ENCODE data around the gene MTOR. TPM values are rescaled to one million over a fixed set of nuclear protein-coding genes. Genes with fewer than 3 reads are reported as not detected.
"Not testable (repeated sequence)": the region's sequence is repeated elsewhere in the genome, so short reads cannot be mapped to it uniquely, and the experiment has no call there.

Gene MTOR
- total and polyA plus RNA-seq, 10 donors, result 12.5 to 50.9 (median 35.5) TPM

DNA sequence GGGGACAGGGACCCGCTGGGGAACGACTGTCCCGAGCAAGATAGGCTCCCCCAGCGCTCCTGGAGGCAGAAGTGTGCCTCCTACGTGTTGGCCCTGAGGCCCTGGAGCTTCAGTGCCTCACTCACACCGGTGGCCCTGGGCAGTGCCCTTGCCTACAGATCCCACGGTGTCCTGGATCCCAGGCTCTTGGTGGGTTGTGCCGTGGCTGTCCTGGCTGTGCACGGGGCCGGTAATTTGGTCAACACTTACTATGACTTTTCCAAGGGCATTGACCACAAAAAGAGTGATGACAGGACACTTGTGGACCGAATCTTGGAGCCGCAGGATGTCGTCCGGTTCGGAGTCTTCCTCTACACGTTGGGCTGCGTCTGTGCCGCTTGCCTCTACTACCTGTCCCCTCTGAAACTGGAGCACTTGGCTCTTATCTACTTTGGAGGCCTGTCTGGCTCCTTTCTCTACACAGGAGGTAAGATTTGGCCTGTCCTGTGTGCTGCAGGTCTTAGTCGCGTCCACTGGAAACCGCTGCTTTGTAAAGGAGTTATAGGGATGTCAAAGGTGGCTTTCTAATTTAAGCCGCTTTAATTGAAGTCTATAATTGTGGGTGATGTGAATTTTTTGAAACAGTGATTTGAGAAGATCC lies 11.4 kb upstream of the MTOR start:
- peak overlapping the region; percentile 69 to 98 (median 92) for H3K27ac ChIP-seq
- H3K36me3 ChIP-seq, result peaks cover under 1 to 32% (median 6%) of the 10 kb centered on the region in 6 donors
- DNase-seq, result no peak
- H3K9me3 ChIP-seq, result no peaks in the 10 kb centered on the region
- WGBS, 5 donors, result 4 to 7% (median 5%) methylated on average over 16 to 22 of the region's 22 CpGs
- H3K27me3 ChIP-seq (replicated peaks in 1 of 7), result no peaks in the 10 kb centered on the region
- intact Hi-C loops (cut with DNase I; ENCODE audit: low total_unique reads), result no loop called here
- peaks cover 24 to 50% (median 42%) of the 10 kb centered on the region in 6 donors for H3K4me1 ChIP-seq
- TF ChIP-seq, protein P1, sequence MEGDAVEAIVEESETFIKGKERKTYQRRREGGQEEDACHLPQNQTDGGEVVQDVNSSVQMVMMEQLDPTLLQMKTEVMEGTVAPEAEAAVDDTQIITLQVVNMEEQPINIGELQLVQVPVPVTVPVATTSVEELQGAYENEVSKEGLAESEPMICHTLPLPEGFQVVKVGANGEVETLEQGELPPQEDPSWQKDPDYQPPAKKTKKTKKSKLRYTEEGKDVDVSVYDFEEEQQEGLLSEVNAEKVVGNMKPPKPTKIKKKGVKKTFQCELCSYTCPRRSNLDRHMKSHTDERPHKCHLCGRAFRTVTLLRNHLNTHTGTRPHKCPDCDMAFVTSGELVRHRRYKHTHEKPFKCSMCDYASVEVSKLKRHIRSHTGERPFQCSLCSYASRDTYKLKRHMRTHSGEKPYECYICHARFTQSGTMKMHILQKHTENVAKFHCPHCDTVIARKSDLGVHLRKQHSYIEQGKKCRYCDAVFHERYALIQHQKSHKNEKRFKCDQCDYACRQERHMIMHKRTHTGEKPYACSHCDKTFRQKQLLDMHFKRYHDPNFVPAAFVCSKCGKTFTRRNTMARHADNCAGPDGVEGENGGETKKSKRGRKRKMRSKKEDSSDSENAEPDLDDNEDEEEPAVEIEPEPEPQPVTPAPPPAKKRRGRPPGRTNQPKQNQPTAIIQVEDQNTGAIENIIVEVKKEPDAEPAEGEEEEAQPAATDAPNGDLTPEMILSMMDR (IDR thresholded peaks at IDR 0.05 in 8 of 11, conservative IDR thresholded peaks at IDR 0.05 in 3 of 11), result no peak
- TF ChIP-seq POLR2AphosphoS5 (IDR thresholded peaks at IDR 0.05), result no peak
- TF ChIP-seq POLR2A (IDR thresholded peaks at IDR 0.05), result no peak
- peak overlapping the region; percentile 44 to 89 (median 74) for H3K4me3 ChIP-seq

DNA sequence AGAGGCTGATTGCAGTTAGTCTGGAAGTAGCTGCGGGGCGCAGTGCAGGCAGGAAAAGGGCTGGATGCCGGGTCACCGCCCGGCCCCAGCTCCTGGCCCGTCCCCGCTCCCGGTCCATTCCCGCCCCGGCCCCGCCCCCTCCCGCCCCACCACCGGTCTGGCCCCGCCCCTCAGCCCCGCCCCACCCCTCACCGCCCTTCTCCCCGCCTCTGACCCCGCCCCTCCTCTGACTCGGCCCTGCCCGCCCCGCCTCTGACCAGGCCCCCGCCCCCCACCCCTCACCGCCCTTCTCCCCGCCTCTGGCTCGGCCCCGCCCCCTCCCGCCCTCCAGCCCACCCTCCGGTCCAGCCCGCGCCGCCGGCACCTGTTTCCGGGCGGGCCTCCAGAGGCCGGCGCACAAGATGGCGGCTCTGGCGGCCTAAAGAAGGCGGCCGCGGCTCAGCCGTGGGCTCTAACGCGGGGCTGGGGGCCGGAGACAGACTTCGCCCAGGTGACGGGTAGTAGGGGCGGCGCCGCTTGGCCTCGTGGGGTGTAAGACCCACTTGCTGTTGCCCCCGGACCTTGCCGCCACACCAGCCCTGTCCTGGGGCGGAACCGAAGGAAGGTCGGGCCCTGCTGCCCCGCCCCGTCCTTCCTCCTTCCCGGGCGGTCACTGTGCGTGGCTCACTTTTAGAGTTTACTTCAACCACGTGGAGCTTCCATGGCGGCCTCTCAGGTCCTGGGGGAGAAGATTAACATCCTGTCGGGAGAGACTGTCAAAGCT lies 10.7 kb upstream of the MTOR start, which contains the start of gene UBIAD1:
UBIAD1 (plus strand) TSS at position 367 of the 763 bp plus-strand sequence; CDS start at position 701, 334 bp downstream.
- Histone ChIP-seq H3K4me3 (peak within 1 kb of the TSS; percentile 44 to 89 (median 74)), H3K27me3 (replicated peaks in 1 of 7) (no peaks in the 10 kb centered on the region), H3K4me1 (peaks cover 24 to 50% (median 42%) of the 10 kb centered on the region in 6 donors), H3K27ac (peak within 1 kb of the TSS; percentile 69 to 98 (median 92)), H3K36me3 (peaks cover 0 to 25% (median 1%) of the 10 kb centered on the region in 6 donors), H3K9me3 (no peaks in the 10 kb centered on the region)
- TF ChIP-seq, protein P1 (IDR thresholded peaks at IDR 0.05 in 8 of 11, conservative IDR thresholded peaks at IDR 0.05 in 3 of 11), result no peak
- TF ChIP-seq POLR2A (IDR thresholded peaks at IDR 0.05) (peak in 1 of 3 donors; percentile 34), POLR2AphosphoS5 (IDR thresholded peaks at IDR 0.05) (peak; percentile 82 to 92 (median 85))
- intact Hi-C loops (cut with DNase I; ENCODE audit: low total_unique reads), result no loop called here
- 0 to 1% (median 1%) methylated on average over 19 to 62 of the region's 64 CpGs; no CpG with 5 or more reads in 1 of the 5 donors for WGBS, 5 donors
- DNase-seq, result peak; percentile 96

DNA sequence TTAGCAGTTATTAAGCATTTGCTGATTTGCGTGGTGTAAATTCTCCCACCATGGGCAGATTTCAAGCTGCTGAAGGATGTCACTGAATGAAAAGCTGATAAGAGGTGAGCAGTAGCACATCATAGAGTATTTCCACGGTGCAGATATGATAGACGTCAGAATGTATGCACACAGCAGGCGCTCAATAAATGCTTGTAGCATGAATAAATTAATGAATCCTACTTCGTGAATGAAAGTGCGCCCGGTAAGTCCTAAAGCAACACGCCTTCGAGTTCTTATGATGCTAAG lies 10.1 kb upstream of the MTOR start:
- H3K4me3 ChIP-seq, result peak overlapping the region in 7 of 8 donors; percentile 18 to 83 (median 71)
- H3K27me3 ChIP-seq (replicated peaks in 1 of 7), result no peaks in the 10 kb centered on the region
- peak overlapping the region in 4 of 8 donors; percentile 57 to 98 (median 92) for H3K27ac ChIP-seq
- TF ChIP-seq, protein P1 (IDR thresholded peaks at IDR 0.05 in 8 of 11, conservative IDR thresholded peaks at IDR 0.05 in 3 of 11), result peak in 1 of 11 experiments; percentile 21
- TF ChIP-seq POLR2A (IDR thresholded peaks at IDR 0.05), result no peak
- intact Hi-C loops (cut with DNase I; ENCODE audit: low total_unique reads), result no loop called here
- H3K9me3 ChIP-seq, result no peaks in the 10 kb centered on the region
- peaks cover 24 to 50% (median 42%) of the 10 kb centered on the region in 6 donors for H3K4me1 ChIP-seq
- peaks cover 0 to 20% (median 0%) of the 10 kb centered on the region in 6 donors for H3K36me3 ChIP-seq
- WGBS, 5 donors, result 13 to 18% (median 16%) methylated on average over 9 of the region's 9 CpGs
- DNase-seq, result no peak

DNA sequence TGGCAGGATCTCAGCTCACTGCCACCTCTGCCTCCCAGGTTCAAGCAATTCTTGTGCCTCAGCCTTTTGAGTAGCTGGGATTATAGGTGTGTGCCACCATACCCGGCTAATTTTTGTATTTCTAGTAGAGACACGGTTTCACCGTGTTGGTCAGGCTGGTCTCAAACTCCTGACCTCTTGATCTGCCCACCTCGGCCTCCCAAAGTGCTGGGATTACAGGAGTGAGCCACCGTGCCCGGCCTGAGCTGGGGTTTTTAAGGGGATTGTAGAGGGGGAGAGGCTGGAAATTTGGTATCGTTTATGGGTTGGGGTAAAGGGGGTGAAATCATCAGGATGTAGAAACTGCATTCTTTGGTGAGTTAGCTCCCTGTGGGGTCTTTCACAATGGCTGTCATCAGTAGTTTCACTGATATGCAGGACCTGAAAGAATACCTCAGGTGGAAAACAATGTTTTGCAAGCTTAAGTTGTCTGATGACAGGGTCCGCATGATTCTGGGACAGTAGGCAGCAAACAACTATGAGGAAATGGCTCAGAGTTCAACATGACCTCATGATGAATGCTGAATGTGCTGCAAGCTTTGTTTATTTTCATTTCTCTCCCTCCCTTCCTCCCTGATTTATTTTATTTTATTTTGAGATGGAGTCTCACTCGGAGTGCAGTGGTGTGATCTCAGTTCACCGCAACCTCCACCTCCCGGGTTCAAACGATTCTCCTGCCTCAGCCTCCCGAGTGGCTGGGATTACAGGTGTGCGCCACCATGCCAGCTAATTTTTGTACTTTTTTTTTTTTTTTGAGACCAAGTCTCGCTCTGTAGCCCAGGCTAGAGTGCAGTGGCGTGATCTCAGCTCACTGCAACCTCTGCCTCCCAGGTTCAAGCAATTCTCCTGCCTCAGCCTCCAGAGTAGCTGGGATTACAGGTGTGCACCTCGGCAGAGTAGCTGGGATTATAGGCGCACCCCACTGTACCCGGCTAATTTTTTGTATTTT lies 5.3 kb upstream of the MTOR start:
- H3K4me3 ChIP-seq; H3K36me3 ChIP-seq; H3K9me3 ChIP-seq; H3K27ac ChIP-seq; intact Hi-C loops (cut with DNase I; ENCODE audit: low total_unique reads); DNase-seq; H3K27me3 ChIP-seq (replicated peaks in 1 of 7): not testable (repeated sequence)
- peaks cover 0 to 15% (median 11%) of the 10 kb centered on the region in 6 donors for H3K4me1 ChIP-seq
- 82 to 93% (median 86%) methylated on average over 19 of the region's 19 CpGs for WGBS, 5 donors

Data from spleen (tissue), 11 donors.